Bronchial epithelial cell (primary cell): ENCODE data around the gene DIAPH3. TPM values are rescaled to one million over a fixed set of nuclear protein-coding genes. Genes with fewer than 3 reads are reported as not detected.

Source experiments
- DNase-seq: peaks from one replicate; pipeline ENCODE4 v3.0.0-alpha.2; 2010; ENCODE audit warnings: low read depth
- FAIRE-seq: peaks from 2 replicates; lab custom pipeline; 2011; peaks lifted over from hg19 to GRCh38; lab: Jason Lieb, UNC
- H3K27me3 ChIP-seq: 2 replicates; pipeline ENCODE4 v1.5.1; 2011; ENCODE audit warnings: low read length; ENCODE audit not compliant: control insufficient read depth, insufficient read depth
- H3K36me3 ChIP-seq: 2 replicates; pipeline ENCODE4 v1.5.1; 2011; ENCODE audit warnings: low read length; ENCODE audit not compliant: control insufficient read depth, insufficient read depth
- H3K4me3 ChIP-seq: 2 replicates; pipeline ENCODE4 v1.5.1; 2011; ENCODE audit warnings: mild to moderate bottlenecking, low read depth, low read length, control low read depth
- CTCF ChIP-seq: IDR thresholded peaks from 2 replicates; pipeline ENCODE4 v1.5.1; 2011; ENCODE audit warnings: mild to moderate bottlenecking, moderate library complexity, low read length, control low read depth, inconsistent platforms; ENCODE audit not compliant: insufficient read depth, severe bottlenecking
- total RNA-seq: library from RNA; depleted of rRNA; stranded (reverse); fragments of >200 nt; gene quantifications from 2 replicates; pipeline ENCODE4 v1.2.1, GENCODE V29; 2014

The DIAPH3 gene
- total RNA-seq, 1 donor from 2014 or later: 0.26 TPM

- Histone ChIP-seq H3K36me3 (no peaks in the 10 kb centered on the region), H3K27me3 (no peaks in the 10 kb centered on the region), H3K4me3 (no peak overlapping the region)
- FAIRE-seq: no peak
- no peak for TF ChIP-seq CTCF
- DNase-seq: no peak
Observed at GRCh38 chr13:60114499-60115028, 49.2 kb downstream of the DIAPH3 start.

GRCh38 chr13:60112771-60113170, 51.0 kb downstream of the DIAPH3 start:
- no peaks in the 10 kb centered on the region for H3K36me3 ChIP-seq
- peak; percentile 77 for DNase-seq
- H3K27me3 ChIP-seq: no peaks in the 10 kb centered on the region
- TF ChIP-seq CTCF: no peak
- no peak for FAIRE-seq
- no peak overlapping the region for H3K4me3 ChIP-seq

- Histone ChIP-seq H3K36me3 (no peaks in the 10 kb centered on the region), H3K27me3 (no peaks in the 10 kb centered on the region), H3K4me3 (no peak overlapping the region)
- FAIRE-seq (no peak), DNase-seq (no peak)
- no peak for TF ChIP-seq CTCF
Observed at GRCh38 chr13:60111691-60112090, 52.0 kb downstream of the DIAPH3 start.

GRCh38 chr13:60109285-60109684, 54.4 kb downstream of the DIAPH3 start:
- TF ChIP-seq CTCF: no peak
- DNase-seq: no peak
- FAIRE-seq: no peak
- no peak overlapping the region for H3K4me3 ChIP-seq
- no peaks in the 10 kb centered on the region for H3K36me3 ChIP-seq
- H3K27me3 ChIP-seq: no peaks in the 10 kb centered on the region

GRCh38 chr13:60108589-60108988, 55.1 kb downstream of the DIAPH3 start:
- TF ChIP-seq CTCF: no peak
- no peaks in the 10 kb centered on the region for H3K27me3 ChIP-seq
- FAIRE-seq (no peak), DNase-seq (no peak)
- no peak overlapping the region for H3K4me3 ChIP-seq
- no peaks in the 10 kb centered on the region for H3K36me3 ChIP-seq
